Activated naive CD4-positive, alpha-beta T cell treated with anti-CD3 and anti-CD28 coated beads for 36 hours (primary cell): ENCODE measurements around the gene IGSF11. TPM values are rescaled to one million over a fixed set of nuclear protein-coding genes. Genes with fewer than 3 reads are reported as not detected.

Experiments
- CTCF ChIA-PET: fragments of 350-600 bp; sonication (Branson Sonifier 250); formaldehyde crosslinking; loops from one replicate; lab custom pipeline; 2021; ENCODE audit warnings: antibody characterized with exemption; lab: Charles Lee
- DNase-seq: peaks from one replicate; pipeline ENCODE4 v3.0.0-alpha.2; 2020
- H3K27ac Mint-ChIP-seq: one replicate; pipeline ENCODE4 v1.8.0; 2021; ENCODE audit warnings: mild to moderate bottlenecking, mixed read lengths
- H3K27me3 Mint-ChIP-seq: one replicate; pipeline ENCODE4 v1.8.0; 2021; ENCODE audit warnings: low read depth, mixed read lengths
- H3K36me3 Mint-ChIP-seq: one replicate; pipeline ENCODE4 v1.8.0; 2021; ENCODE audit warnings: low read depth, mixed read lengths
- H3K4me1 Mint-ChIP-seq: one replicate; pipeline ENCODE4 v1.8.0; 2021; ENCODE audit warnings: low read depth, mixed read lengths
- H3K4me3 Mint-ChIP-seq: one replicate; pipeline ENCODE4 v1.8.0; 2021; ENCODE audit warnings: mild to moderate bottlenecking, moderate library complexity, mixed read lengths
- H3K9me3 Mint-ChIP-seq: one replicate; pipeline ENCODE4 v1.8.0; 2021; ENCODE audit warnings: mixed read lengths
- intact Hi-C: fragments of 100-400 bp; cut with micrococcal nuclease; formaldehyde crosslinking; loops from one replicate; pipeline ENCODE4 v1.15.1; 2023
- total RNA-seq, 2 experiments: library from RNA; stranded (reverse); gene quantifications; one replicate each; pipeline ENCODE4 v1.2.3, GENCODE V29; 2021

Gene IGSF11
- total RNA-seq, 2 experiments from 2014 or later = 0.07 to 0.12 TPM

DNA sequence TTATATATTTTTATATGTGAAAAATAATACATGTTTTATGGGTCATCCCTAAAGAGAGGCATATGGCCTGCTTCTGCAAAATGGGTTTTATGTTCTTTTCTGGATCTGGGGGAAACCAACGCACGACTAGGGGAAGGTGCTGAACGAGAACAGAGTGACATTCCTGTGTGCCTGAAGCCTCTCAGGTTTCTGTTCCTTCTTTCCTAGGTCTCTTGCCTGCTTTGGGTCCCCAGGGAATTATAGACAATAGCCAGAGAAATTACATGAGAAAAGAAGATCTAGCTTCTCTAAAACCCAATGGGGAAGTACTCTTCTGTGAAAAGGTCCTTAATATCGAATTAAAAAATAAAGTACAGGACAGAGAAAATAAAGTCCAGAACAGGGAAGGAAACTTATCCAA is 66.5 kb downstream of the IGSF11 start:
- Mint-ChIP-seq H3K4me1 (no peaks in the 10 kb centered on the region), H3K4me3 (no peak overlapping the region), H3K36me3 (no peaks in the 10 kb centered on the region), H3K27me3 (no peaks in the 10 kb centered on the region), H3K27ac (no peak overlapping the region), H3K9me3 (no peaks in the 10 kb centered on the region)
- intact Hi-C loops = no loop called here
- no peak for DNase-seq
- CTCF ChIA-PET = interaction anchor here (0.6 to 3.2 kb wide), 4 partner anchors 66 to 257 kb away, joined by 3 to 11 read pairs (median 4); partner anchors contain the start of gene IGSF11

DNA sequence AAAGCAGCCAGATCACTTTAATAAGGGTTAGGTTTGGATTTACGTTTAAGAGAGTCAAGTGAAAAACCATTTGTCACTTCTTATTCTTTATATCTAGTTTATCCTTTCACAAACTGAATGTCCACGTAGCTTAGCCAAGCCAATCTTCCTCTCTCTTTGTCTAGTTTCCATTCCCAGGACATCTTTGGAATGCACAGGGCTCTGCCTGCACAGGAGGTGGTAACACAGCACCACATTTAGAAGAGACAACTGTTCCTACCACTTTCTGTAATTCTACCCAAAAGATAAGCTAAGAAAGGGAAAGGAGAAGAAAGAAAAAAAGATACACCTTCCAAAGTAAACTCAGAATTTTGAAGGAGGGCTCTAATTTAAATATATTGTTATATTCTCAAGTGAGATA is 67.9 kb downstream of the IGSF11 start:
- H3K27me3 Mint-ChIP-seq = no peaks in the 10 kb centered on the region
- no peaks in the 10 kb centered on the region for H3K4me1 Mint-ChIP-seq
- intact Hi-C loops = no loop called here
- no peaks in the 10 kb centered on the region for H3K36me3 Mint-ChIP-seq
- no peak for DNase-seq
- no peak overlapping the region for H3K4me3 Mint-ChIP-seq
- no peak overlapping the region for H3K27ac Mint-ChIP-seq
- CTCF ChIA-PET = interaction anchor here (0.7 to 3.2 kb wide), 3 partner anchors 25 to 83 kb away, joined by 3 to 11 read pairs (median 6); partner anchors contain the start of gene IGSF11
- H3K9me3 Mint-ChIP-seq = no peaks in the 10 kb centered on the region

DNA sequence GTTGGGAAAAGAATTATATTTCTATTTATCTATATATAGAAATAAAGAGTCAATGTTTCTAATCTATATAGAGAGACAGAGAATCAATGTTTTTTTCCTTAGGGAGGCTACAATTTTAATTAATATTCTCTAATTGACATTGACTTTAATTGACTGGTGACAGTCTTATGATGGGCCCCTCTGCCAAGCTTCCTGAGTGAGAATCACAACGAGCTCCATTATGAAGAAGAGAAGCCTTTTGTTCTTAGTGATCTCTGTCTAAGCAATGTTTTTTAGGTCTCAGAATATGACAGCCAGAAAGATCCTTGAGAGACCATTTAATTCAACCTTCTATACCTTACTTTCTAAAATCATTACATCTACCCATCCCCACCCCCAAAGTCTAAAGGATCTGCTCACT is 70.9 kb downstream of the IGSF11 start:
- no peak for DNase-seq
- H3K27me3 Mint-ChIP-seq = no peaks in the 10 kb centered on the region
- H3K4me1 Mint-ChIP-seq = no peaks in the 10 kb centered on the region

DNA sequence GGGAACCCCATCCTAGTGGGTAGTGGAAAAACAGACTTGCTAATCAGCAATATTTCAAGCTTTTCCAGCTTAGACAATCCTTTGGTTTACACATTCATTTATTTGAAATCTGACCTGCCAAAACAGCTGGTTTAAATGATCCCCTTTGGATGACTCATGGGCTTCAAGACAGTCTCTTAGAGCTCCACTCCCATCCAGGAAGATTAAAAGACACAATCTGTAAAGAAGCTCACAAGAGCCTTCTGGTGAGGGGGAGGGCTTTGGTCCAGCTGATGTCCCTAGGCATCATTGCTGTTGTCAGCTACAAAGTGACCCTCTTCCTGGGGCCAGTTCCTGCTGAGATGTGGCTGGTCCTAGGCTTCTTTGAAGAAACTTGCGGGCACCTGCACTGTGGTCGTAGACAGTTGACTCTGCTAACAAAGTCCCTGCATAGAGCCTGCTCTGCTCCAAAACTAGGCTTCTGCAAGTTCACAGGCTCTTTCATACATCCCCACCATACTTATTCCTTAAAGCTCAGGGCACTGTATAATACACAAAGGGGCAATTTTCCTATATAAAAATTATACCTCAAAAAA is 73.7 kb downstream of the IGSF11 start:
- Mint-ChIP-seq H3K27me3 (no peaks in the 10 kb centered on the region), H3K4me3 (no peak overlapping the region), H3K27ac (no peak overlapping the region), H3K4me1 (peaks cover 18% of the 10 kb centered on the region), H3K36me3 (no peaks in the 10 kb centered on the region), H3K9me3 (no peaks in the 10 kb centered on the region)
- CTCF ChIA-PET = interaction anchor here (1.4 to 1.5 kb wide), 2 partner anchors 72 to 77 kb away, joined by 4 to 8 read pairs; no protein-coding TSS in a partner anchor
- DNase-seq = no peak
- intact Hi-C loops = no loop called here

More for the DNA sequence above, 70.9 kb downstream of the IGSF11 start:
- intact Hi-C loops = no loop called here
- CTCF ChIA-PET = no interaction called here
- no peaks in the 10 kb centered on the region for H3K9me3 Mint-ChIP-seq
- no peak overlapping the region for H3K4me3 Mint-ChIP-seq
- no peaks in the 10 kb centered on the region for H3K36me3 Mint-ChIP-seq
- no peak overlapping the region for H3K27ac Mint-ChIP-seq

DNA sequence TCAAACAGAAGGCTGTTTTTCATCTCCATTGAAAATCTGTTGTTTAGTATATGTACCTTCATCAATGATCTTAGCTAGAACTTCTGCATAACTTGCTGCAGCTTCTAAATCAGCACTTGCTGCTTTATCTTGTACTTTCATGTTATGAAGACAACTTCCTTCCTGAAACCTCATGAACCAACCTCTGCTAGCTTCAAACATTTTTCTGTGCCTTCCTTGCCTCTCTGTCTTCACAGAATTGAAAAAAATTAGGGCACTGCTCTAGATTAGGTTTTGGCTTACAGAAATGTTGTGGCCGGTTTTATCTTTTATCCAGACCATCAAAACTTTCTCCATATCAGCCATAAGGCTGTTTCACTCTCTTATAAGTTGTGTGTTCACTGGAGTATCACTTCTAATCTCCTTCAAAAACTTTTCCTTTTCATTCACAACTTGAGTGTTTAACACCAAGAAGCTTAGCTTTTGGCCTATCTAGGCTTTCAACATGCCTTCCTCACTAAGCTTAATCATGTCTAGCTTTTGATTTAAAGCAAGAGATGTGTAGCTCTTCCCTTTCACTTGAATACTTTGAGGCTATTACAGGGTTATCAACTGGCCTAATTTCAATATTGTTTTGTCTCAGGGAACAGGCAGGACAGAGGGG is 78.6 kb downstream of the IGSF11 start:
- intact Hi-C loops = loop anchor here (1.0 to 5.0 kb wide), 2 partner anchors 15 to 281 kb away; no protein-coding TSS in a partner anchor
- no peak for DNase-seq
- Mint-ChIP-seq H3K9me3 (no peaks in the 10 kb centered on the region), H3K4me1 (peaks cover 43% of the 10 kb centered on the region), H3K4me3 (no peak overlapping the region), H3K27ac (peak overlapping the region; percentile 78), H3K27me3 (no peaks in the 10 kb centered on the region), H3K36me3 (no peaks in the 10 kb centered on the region)
- CTCF ChIA-PET = interaction anchor here (0.7 to 1.8 kb wide), 5 partner anchors 9 to 397 kb away, joined by 3 to 10 read pairs (median 5); partner anchors contain the start of gene IGSF11

DNA sequence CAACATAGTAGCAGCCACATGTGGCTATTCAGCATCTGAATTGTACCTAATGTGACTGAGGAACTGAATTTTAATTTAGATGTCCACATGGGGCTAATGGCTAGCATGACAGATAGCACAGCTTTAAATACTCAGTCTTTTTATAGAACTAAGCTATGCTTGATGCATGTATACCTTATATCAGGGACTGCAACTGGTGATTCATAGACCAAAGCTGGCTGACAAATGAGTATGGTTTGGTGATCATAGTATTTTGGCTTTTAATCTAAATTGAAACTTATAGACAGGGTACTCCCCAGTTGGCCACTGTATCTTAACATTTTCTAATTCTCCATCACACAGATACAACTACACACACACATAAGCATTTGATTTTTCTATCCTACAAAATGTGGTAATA is 83.6 kb downstream of the IGSF11 start:
- no peak overlapping the region for H3K27ac Mint-ChIP-seq
- no peaks in the 10 kb centered on the region for H3K9me3 Mint-ChIP-seq
- CTCF ChIA-PET = interaction anchor here (1.1 to 3.0 kb wide), 2 partner anchors 68 to 83 kb away, joined by 5 to 16 read pairs; partner anchors contain the start of gene IGSF11
- no peak overlapping the region for H3K4me3 Mint-ChIP-seq
- intact Hi-C loops = no loop called here
- no peak for DNase-seq
- H3K36me3 Mint-ChIP-seq = no peaks in the 10 kb centered on the region
- peaks cover 54% of the 10 kb centered on the region for H3K4me1 Mint-ChIP-seq
- no peaks in the 10 kb centered on the region for H3K27me3 Mint-ChIP-seq

DNA sequence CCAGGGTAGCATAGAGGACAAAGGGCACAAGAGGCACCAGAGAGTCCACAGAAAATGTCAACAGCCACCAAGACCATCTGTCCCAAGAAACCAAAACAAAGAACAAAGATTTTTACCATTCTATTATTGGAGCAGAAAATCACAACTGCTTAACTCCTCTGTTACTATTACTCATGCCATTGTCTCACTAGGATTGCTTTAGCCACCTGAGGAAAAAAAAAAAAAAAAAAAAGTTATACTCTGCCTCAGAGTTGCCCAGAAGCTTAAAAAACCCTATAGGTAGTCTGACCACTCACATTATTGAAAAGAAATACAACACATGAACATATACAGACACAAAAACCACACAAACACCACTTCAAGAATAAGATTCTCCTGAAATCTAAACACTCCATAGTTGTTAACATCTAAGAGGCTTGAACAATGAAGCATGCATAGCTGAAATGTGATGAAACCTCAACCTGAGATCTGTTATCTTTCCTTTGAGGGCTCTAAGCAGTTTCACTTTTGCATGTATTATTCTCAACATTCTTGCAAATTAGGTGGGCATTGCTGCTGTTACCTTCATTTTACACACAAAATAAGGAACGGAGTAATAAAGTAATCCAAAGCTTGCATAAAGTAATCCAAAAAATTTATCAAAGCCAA is 85.4 kb downstream of the IGSF11 start:
- Mint-ChIP-seq H3K27me3 (no peaks in the 10 kb centered on the region), H3K9me3 (no peaks in the 10 kb centered on the region), H3K4me1 (peaks cover 45% of the 10 kb centered on the region), H3K27ac (peak overlapping the region; percentile 55), H3K36me3 (no peaks in the 10 kb centered on the region), H3K4me3 (no peak overlapping the region)
- intact Hi-C loops = loop anchor here (1.0 to 10.0 kb wide), 3 partner anchors 11 to 1396 kb away; partner anchors contain the start of gene LRRC58
- DNase-seq = no peak
- CTCF ChIA-PET = interaction anchor here (3.0 kb wide), 1 partner anchor 66 kb away, joined by 16 read pairs; no protein-coding TSS in a partner anchor

DNA sequence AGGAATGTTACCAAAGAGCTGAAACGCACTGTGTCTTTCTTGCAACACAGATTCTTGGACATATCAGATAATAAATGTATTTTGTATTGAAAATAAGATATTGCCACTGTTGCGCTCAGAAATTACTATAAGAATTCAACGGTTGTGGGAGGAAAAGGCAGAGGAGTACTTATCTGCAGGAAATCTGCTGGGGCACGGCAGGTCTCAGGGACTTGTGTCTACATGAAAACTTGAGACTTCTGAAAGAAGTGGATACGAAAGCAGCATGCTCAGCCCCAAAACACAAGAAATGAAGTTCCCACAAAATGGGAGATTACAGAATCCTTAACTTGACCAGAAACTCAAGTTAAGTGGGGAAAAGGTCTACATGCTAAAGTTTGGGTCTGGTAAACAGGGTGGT is 86.5 kb downstream of the IGSF11 start:
- intact Hi-C loops = loop anchor here (2.0 to 10.0 kb wide), 2 partner anchors 63 to 1397 kb away; partner anchors contain the start of gene LRRC58
- CTCF ChIA-PET = interaction anchor here (0.8 kb wide), 1 partner anchor 11 kb away, joined by 3 read pairs; no protein-coding TSS in a partner anchor
- Mint-ChIP-seq H3K27ac (no peak overlapping the region), H3K9me3 (no peaks in the 10 kb centered on the region), H3K4me1 (peaks cover 43% of the 10 kb centered on the region), H3K27me3 (no peaks in the 10 kb centered on the region), H3K4me3 (no peak overlapping the region), H3K36me3 (no peaks in the 10 kb centered on the region)
- no peak for DNase-seq

DNA sequence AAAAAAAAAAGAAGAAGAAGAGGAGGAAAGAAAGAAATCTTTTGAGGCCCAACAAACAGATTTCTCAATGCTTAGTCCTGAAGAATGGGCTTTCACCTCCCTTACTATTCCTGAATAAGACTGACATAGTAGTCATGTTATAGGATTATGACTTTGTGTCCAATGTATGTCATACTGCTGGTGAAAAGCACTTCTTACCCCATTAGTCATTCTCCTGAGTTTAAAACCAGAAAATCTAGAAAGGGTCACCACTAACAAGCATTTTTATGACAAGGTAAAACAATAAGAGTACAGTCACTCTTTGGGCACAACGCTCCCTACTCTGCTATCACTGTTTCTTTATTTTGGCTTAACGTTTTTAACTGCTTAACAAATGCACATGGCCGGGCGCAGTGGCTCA is 88.2 kb downstream of the IGSF11 start:
- Mint-ChIP-seq H3K4me1 (peaks cover 59% of the 10 kb centered on the region), H3K36me3 (no peaks in the 10 kb centered on the region)

DNA sequence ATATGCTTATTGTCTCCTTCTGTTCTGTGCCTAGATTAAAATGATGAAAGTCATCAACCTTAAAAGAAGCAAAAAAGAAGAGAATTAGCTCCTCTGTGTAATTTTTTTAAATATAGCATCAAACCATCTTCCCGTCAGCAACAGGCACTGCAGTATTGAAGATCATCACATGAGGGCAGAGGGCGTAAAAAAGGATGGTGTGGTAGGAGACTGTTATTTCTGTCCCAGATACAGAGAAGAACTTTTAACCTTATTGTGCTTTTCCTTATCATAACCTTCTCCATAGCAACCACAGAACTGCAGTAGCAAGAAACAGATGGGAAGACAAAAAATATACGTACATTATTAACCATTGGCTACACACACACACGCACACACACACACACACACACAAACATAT is 88.8 kb downstream of the IGSF11 start:
- peaks cover 57% of the 10 kb centered on the region for H3K4me1 Mint-ChIP-seq
- no peaks in the 10 kb centered on the region for H3K27me3 Mint-ChIP-seq
- no peak overlapping the region for H3K27ac Mint-ChIP-seq
- H3K9me3 Mint-ChIP-seq = no peaks in the 10 kb centered on the region
- DNase-seq = no peak
- no peaks in the 10 kb centered on the region for H3K36me3 Mint-ChIP-seq
- CTCF ChIA-PET = interaction anchor here (2.1 kb wide), 1 partner anchor 62 kb away, joined by 6 read pairs; no protein-coding TSS in a partner anchor
- intact Hi-C loops = loop anchor here (10.0 kb wide), 1 partner anchor 1399 kb away; the partner anchor contains the start of gene LRRC58
- no peak overlapping the region for H3K4me3 Mint-ChIP-seq

More for the DNA sequence above, 88.2 kb downstream of the IGSF11 start:
- DNase-seq = no peak
- CTCF ChIA-PET = interaction anchor here (1.0 kb wide), 1 partner anchor 54 kb away, joined by 3 read pairs; no protein-coding TSS in a partner anchor
- intact Hi-C loops = loop anchor here (10.0 kb wide), 1 partner anchor 1398 kb away; the partner anchor contains the start of gene LRRC58
- Mint-ChIP-seq H3K27me3 (no peaks in the 10 kb centered on the region), H3K9me3 (no peaks in the 10 kb centered on the region), H3K4me3 (no peak overlapping the region), H3K27ac (no peak overlapping the region)

DNA sequence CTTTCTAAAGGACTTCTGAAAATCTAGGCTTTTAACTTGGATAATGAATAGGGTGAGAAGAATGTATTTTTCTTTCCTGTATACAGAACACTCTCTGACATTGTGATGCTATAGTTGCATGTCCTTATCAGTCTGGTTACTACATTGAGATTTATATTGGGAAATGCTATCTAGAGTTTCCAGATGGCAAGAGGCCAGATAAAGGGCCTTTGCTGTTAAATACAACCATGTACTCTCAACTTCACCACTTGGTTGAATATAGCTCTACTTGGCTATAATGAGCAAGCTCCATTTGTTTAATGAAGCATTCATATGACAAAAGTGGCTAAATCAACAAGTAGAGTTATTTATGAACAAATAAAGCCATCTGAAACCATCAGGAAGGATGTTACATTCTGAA is 91.0 kb downstream of the IGSF11 start:
- DNase-seq = no peak
- Mint-ChIP-seq H3K27me3 (no peaks in the 10 kb centered on the region), H3K27ac (no peak overlapping the region), H3K36me3 (no peaks in the 10 kb centered on the region), H3K4me1 (peaks cover 45% of the 10 kb centered on the region), H3K9me3 (no peaks in the 10 kb centered on the region), H3K4me3 (no peak overlapping the region)
- intact Hi-C loops = loop anchor here (2.0 to 10.0 kb wide), 4 partner anchors 91 to 1401 kb away; partner anchors contain the start of genes IGSF11 and LRRC58
- CTCF ChIA-PET = interaction anchor here (1.2 to 2.1 kb wide), 2 partner anchors 60 to 91 kb away, joined by 3 to 6 read pairs; partner anchors contain the start of gene IGSF11
